HG02588 (cell line): ENCODE measurements around the gene RGS6.
"Not testable (repeated sequence)": the region's sequence is repeated elsewhere in the genome, so short reads cannot be mapped to it uniquely, and the experiment has no call there.

Source experiments
- ATAC-seq: cut with Tn5 transposase; IDR thresholded peaks from one replicate; pipeline ENCODE4 v1.9.1; 2021; ENCODE audit warnings: mild to moderate bottlenecking, moderate library complexity; ENCODE audit not compliant: unreplicated experiment

The RGS6 gene

GRCh38 chr14:71932229-71932981 is at the start of gene RGS6:
RGS6 (plus strand) TSS chr14:71932429.
- no peak for ATAC-seq

GRCh38 chr14:71883094-71883493 is 49.1 kb upstream of the RGS6 start:
- no peak for ATAC-seq

DNA sequence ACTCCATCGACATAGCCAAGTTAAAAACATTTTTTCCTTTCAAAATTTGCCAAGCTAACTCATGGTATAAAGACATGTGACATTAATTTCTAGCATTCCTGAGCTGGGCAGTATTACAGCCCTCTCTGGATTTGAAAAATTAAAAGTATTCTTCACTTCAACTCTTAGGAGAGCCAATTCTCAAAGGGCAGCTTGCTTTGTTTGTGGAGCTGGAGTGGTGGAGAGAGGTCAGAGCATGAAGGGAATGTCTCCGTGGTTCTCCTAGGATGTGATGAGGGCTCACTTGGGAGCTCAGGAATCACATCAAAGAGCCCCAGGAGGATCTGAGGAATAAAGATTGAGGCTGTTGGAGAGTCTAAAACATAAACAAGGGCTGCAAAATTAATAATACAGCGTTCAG is 46.9 kb upstream of the RGS6 start:
- no peak for ATAC-seq

DNA sequence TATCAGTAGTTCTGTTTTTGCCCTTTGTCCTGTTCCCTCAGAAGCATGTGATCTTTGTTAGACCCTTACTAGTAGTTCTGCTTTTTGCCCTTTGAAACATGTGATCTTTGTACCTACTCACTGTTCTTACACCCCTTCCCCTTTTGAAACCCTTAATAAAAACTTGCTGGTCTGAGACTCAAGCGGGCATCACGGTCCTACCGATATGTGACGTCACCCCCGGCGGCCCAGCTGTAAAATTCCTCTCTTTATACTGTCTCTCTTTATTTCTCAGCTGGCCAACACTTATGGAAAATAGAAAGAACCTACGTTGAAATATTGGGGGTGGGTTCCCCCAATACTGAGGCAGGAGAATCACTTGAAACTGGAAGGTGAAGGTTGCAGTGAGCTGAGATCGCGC is 44.4 kb upstream of the RGS6 start:
- ATAC-seq = not testable (repeated sequence)

- no peak for ATAC-seq
These were observed 41.7 kb upstream of the RGS6 start for GRCh38 chr14:71890541-71890940.

DNA sequence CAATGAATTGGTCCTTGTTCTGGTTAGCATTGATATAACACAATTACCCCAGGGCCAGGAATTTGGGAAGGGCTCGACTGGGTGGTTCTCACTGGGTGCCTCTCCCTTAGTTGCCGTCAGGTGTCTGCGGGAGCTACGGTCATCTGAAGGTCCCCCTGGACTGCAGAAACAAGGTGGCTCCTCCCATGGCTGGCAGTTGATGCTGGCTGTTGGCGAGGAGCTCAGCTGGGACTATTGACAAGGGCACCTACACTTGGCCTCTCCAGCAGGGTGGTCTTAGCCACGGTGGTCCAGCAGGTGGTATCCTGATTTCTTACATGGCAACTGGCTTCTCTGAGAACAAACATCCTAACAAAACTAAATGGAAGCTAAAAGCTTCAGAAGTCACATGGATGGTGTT is 41.0 kb upstream of the RGS6 start:
- ATAC-seq = no peak

- ATAC-seq = no peak
These were observed 40.3 kb upstream of the RGS6 start for GRCh38 chr14:71891970-71892369.

DNA sequence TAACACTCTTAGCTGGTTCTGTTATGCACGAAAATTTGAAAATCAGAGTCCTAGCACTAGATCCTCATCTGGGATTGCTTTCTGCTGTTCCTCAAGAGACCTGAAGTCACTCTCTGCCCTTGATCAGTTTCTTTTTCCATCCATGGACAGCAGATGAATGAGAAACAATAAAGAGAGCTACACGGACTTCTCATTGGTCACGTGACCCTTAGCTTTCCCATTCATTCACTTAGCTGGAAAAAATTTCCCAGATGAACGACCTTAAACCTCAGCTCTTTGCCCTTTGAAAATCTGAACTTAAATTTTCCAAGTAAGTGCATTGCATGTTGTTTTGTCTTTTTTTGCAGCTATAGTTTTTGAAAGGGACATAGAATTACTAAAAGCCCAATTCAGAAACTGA is 27.2 kb upstream of the RGS6 start:
- no peak for ATAC-seq

GRCh38 chr14:71905860-71906259 is 26.4 kb upstream of the RGS6 start:
- no peak for ATAC-seq

- ATAC-seq = no peak
These were observed 24.3 kb upstream of the RGS6 start for GRCh38 chr14:71907793-71908515.

DNA sequence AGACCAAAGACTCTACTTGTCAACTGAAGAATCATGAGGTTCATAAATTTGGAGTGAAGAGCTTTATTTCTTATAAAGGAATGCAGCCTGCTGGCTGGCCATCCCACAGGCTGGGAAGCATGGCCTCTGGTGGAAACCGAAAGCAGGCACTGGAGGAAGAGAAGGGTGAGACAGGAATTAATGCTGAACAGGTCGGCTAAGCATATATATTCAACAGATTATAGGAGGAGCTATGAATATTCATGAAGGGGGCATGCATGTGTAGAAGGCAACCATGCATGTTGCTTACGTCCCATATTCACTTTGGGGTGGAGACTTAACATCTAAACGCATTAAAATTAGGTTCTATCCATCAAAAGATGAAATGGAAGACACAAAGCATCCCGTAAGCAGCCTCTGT is 20.6 kb upstream of the RGS6 start:
- no peak for ATAC-seq

DNA sequence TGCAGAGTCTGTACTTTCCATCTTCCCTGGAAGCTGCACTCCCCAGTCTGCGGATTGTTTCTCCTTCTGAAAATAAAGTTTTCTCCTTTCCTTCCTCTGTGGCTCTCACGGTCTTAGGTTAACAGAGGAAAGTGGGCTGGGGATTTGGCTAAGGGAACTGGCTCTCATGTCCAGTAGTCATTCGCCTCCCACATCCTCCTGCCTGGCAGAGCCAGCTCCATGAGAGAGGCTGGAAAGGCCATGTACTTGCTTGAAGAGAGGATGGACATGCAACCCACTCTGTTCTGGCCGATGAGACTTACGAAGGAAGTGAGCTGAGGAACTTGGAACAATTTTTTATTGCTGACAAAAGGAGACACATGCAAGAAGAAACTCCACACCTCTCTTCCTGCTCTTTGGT is 18.9 kb upstream of the RGS6 start:
- no peak for ATAC-seq

DNA sequence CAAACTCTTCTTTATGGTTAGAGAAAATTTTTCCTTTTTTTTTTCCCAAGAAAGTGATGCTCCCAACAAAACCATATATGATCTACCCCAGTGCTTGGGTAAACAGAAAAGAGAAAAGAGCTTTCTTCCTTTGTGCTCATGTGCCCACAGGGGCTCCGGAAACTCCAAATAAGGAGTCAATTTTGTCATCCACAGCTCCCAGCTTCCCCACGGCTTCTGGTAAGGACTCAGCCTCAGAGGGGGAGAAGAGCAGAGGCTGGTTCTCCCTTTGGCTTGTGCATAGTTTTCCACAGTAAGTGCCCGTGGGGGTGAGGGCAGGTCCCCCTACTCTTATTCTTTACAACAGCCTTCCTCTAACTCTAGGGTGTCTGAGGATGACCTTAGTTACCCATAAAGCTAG is 13.3 kb upstream of the RGS6 start:
- no peak for ATAC-seq

DNA sequence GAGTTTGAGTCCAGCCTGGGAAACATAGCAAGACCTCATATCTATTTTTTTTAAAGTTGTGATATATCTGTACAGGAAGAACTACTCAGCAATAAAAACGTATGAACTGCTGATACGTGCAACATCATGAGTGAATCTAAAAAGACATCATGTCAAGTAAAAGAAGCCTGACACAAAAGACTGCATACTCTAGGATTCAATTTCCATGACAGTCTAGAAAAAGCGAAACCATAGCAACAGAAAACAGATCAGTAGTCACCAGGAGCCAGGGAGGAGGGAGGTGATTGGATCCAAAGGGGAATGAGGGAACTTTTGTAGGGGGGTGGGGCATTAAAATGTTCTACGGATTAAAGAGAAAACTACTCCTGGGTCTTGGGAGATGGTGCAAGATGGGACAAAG is 8.7 kb upstream of the RGS6 start:
- no peak for ATAC-seq

- ATAC-seq = no peak
These were observed 569 bp upstream of the RGS6 start for GRCh38 chr14:71931492-71932228.

DNA sequence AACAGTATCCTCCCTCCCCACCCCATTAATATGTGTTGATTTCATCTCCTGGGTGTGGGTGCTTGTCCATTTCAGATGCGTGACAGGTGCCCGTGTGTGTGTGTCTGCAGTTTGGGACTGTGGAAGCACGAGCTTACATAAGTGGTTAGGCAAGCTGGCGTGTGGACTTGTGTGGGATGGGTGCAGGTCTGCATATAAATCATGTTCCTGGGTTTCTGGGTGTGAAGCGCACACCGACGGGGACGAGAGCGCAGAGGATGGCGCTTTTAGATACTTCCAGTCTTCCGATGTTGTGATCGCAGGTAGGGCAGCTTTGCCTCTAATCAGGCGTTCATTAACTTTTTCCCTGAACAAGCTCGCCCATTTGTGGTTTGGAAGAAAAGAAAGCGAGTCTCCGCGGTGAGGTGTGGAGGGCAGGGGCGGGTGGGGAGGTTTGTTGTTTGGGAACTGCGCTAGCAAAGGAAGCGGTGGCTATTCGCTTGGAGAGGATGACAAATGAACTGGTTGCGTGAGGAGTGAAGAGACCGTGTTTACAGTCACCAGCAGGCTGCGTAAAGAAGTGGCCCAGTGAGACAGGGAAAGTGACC is 865 bp downstream of the RGS6 start:
- ATAC-seq = no peak

GRCh38 chr14:71938273-71938672 is 6.0 kb downstream of the RGS6 start:
- not testable (repeated sequence) for ATAC-seq

DNA sequence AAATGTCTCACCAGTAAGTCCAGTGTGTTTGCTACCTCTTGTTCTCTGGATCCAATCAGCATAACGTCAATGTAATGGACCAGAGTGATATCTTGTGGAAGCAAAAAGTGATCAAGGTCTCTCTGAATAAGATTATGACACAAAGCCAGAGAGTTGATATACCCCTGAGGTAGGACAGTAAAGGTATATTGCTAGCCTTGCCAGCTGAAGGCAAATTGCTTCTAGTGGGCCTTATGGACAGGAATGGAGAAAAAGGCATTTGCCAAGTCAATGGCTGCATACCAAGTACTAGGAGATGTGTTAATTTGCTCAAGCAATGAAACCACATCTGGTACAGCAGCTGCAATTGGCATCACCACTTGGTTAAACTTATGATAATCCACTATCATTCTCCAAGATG is 7.1 kb downstream of the RGS6 start:
- ATAC-seq = not testable (repeated sequence)

GRCh38 chr14:71940500-71940899 is 8.3 kb downstream of the RGS6 start:
- ATAC-seq = not testable (repeated sequence)

DNA sequence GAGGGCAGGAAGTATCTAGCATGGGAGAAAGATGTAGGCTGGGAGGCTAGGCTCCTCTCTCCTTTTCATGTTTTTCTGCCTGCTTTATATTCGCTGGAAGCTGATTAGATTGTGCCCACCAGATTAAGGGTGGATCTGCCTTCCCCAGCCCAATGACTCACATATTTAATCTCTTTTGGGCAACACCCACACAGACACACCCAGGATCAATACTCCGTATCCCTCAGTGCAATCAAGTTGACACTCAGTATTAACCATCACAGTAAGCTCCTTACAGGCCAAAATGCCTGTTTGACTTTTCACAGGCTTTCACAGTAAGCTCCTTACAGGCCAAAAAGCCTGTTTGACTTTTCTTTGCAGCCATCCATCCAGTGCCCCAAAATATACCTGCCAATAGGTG is 9.4 kb downstream of the RGS6 start:
- not testable (repeated sequence) for ATAC-seq

- ATAC-seq = no peak
These were observed 10.9 kb downstream of the RGS6 start for GRCh38 chr14:71942904-71943694.
